NCI-H128 (cell line): ENCODE results near the gene CAPN14.
"Not testable (repeated sequence)": the region's sequence is repeated elsewhere in the genome, so short reads cannot be mapped to it uniquely, and the experiment has no call there.

Experiments
- DNase-seq: peaks from one replicate; lab custom pipeline; 2025; ENCODE audit not compliant: unreplicated experiment; lab: John Stamatoyannopoulos, UW

CAPN14 gene

DNA sequence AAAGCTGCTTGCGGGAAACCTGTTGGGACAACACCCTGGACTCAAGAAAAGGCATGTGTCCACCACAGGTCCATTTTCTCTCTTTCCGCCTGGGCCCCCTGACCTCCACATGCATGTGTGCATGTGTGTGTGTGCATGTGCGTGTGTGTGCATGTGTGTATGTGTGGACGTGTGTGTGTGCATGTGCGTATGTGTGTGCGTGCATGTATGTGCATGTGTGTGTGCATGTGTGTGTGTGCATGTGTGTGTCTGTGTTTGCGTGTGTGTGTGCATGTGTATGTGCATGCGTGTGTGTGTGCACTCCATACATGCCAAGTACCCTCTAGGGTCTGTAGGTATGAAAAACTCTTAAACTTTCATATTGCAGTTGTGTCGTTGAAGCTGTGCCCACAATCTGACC is 16.3 kb downstream of the CAPN14 start:
- DNase-seq = no peak

DNA sequence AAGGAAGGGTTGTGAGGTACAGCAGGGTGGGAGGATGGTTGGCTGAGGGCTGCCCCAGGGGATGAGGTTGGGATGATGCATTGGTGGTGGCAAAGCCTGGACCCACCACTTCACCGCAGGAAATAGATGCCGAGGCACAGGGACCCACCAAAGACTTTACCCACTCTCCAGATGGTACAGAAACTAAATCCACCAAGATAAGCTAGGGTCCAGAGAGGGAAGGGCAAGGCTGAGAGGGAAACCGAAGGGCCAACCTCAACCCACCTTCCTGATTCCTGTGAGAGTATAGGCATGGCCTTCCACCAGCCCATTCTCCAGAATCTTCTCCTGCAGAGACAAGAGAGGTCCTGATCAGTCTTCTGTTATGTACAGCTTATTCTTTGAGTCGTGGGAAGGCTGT is 18.1 kb downstream of the CAPN14 start:
- DNase-seq = no peak

DNA sequence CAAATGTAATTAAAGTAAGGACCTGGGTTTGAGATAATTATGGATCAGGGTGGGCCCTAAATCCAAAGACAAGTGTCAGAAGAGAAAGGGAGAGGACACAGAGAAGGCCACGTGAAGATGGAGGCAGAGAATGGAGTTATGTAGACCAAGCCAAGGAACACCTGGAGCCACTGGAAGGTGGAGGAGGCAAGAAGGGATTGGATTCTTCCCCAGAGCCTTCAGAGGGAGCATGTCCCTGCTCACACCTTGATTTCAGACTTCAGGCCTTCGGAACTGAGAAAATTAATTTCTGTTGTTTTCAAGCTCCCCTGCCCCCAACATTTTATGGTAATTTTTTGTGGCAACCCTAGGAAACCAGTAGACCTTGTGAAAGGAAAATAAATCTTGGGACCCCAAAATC is 19.6 kb downstream of the CAPN14 start:
- no peak for DNase-seq

DNA sequence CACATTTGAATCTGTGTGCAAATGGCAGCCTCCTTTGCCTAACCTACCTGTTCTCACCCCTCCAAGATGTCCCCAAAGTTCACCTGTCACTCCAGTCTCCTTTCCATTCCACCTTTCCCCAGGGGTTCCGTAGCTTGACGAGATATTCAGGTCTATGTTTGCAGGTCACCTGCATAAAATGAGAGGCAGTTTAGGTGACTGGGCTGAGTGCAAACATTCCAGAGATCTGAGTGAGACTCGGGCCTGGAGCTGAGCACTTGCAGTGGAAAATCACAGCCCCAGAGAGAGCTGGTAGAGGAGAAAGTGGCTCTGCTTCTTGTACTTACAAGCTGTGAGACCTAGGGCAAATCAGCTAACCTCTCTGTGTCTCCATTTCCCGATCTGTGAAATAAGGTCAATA is 20.1 kb downstream of the CAPN14 start:
- DNase-seq = no peak

DNA sequence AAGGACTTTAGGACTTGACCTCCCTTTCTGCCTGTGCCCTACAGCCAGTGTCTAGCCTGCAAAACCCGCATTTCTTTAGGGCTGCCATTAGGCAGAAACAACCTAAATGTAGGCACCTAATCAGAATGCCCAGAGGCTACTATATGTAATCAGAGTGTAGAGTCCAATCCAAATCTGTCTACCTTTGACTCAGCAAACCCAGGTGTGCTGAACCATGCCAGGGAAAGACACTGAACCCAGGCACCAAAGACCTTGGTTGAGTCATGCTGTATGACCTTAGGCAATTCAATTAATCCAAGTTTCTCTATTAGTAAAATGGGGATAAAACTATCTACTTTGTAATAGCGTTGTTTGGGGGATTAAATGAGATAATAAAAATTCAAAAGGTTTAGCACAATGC is 20.7 kb downstream of the CAPN14 start:
- no peak for DNase-seq

DNA sequence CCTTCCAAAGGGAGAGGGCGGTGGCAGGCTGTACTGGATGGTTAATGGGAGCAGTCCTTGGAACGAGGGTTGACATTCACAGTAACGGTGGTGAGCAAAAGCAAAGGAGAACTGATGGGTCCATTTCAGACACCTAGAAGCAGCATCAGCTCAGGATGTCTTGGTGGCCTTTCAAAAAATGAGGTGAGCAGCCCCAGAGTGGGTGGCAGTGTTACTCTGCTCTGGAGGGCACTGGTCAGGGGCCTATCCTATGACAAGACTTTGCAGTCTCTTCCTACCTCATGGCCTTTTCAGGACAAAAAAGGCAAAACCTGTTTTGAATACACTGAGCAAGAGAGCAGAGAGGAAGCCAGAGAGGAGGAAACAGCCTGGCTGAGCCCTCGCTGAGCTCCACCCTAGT is 23.5 kb downstream of the CAPN14 start:
- DNase-seq = no peak

DNA sequence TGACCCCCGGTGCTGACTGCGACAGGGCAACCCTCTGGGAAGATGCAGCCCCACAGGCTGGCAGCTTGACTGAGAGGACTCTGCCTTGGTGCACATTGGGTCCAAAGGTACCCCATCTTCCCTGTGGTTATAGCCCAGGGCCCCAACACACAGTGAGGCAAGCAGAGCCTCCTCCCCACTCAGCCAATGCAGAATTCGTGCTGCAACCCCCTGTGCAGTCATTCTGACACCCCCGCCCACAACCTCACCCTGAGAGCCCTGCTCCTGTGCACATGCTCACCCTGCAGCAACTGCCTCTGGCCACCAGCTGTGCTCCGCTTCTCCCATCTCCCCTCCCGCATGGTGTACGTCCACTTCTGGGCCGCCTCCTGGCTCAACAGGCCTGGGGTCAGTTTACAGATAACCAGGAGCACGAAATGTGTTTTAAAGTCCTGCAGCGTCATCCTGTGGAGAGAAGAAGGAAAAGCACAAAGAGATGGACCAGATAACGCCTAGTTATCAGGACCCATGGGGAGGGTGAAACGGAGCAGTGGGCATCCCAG is 24.4 kb downstream of the CAPN14 start:
- DNase-seq = no peak

DNA sequence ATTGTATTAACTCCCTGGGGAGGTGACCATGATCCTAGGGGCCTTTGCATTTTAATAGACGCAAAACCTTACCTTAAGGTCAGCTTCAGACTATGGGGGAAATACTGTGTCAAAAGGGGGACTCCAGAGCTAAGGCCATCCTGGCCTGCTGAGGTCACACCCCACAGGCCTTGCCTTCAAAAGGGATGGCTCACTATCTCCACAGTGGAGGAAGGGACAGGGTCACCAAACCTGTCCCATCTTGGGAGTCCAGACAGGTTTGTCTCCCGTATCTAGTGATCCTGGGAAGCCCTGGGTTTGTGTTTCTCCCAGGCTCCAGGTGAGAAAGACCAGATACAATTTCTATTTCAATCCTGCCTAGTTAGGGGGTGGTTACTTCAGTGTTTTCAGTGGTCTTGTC is 24.9 kb downstream of the CAPN14 start:
- DNase-seq = no peak

DNA sequence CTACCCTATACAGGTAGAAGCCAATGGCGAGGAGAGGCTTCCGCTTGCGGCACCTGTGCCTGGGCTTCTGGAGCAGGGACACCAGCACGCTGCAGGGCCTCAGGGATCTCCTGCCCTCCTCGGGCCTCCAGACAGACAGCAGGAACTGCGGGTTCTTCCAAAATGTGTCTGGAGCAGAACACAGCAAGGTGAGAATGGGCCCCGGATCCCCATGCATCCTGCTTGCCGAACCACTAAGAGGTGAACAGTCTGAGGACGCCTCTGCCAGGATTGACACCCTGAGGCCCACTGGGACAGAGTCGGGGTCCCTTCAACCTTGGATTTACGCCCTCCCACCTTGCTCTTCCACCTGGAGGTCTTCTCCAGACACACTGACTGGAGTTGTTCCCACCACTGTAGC is 25.4 kb downstream of the CAPN14 start:
- no peak for DNase-seq

DNA sequence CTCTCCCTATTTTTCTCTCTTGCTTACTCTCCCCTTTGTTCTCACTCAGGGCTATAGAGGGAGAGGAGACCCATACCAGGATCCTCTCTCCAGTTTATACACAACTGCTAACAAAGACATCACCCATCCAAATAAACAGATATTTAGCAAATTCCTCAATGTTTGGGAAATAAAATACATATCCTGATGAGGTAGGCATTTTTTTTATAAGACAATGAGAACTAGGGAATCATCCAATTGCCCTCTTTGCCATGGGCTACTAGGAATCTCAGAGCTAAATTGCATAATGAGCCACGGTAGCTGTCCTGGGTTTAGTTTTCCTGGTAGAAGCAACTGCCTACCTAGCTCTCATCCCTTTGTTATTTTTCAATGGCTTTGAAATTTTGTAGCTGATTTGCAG is 27.1 kb downstream of the CAPN14 start:
- no peak for DNase-seq

DNA sequence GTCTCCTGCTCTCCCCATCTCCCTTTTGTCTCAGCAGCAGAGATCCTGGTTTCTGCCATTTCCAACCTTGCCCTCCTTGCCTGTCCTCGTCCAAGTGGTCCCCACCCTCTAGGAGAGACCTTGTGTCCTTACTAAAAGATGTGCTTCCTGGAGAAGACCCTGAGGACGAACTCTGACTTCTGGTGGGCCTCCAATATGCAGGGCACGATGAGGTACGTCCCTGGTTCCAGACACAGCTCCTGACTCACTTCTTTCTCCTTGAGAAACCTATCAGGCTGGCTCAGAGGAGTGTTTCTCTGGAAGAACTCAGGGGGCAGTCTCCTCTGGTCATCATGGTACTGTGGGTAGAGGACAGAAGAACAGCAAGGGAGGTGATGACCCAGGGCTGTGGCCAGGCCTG is 28.2 kb downstream of the CAPN14 start:
- no peak for DNase-seq

DNA sequence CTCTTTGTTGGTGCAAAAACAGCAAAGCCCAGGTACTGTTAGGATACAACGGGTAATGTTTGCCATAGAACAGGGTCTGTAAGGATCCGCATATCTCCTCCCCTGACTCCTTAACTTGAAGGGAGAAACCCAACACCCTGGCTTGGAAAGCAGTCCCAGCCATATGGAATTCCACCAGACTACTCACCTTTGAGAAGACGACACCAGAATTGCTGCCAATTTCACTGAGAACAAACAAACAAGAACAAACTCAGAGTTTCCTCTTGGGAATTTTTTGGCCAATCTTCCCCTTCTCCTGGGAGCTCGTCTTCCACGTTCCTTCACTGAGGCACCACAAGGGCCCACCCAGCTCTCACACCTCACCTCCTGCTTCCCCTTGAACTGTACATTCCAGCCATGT is 29.2 kb downstream of the CAPN14 start:
- no peak for DNase-seq

DNA sequence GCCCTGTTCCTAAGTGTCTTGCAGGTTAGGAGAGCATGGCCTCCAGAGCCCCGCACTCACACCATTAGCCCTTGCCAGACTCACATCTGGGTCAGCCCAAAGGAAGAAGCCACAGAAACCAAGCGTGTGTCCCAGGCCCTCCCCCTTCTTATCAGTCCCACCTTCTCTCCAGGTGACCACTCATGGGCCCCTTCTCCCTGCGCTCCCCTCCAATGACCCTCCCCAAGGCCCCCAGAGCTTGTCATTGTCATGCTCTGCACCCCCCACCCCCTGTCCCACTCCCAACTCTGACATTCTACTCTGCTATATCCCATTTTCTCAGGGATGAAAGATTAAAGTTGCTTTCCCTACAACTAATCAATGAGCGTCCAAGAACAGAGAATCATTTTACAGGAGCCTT is 30.1 kb downstream of the CAPN14 start:
- DNase-seq = no peak

DNA sequence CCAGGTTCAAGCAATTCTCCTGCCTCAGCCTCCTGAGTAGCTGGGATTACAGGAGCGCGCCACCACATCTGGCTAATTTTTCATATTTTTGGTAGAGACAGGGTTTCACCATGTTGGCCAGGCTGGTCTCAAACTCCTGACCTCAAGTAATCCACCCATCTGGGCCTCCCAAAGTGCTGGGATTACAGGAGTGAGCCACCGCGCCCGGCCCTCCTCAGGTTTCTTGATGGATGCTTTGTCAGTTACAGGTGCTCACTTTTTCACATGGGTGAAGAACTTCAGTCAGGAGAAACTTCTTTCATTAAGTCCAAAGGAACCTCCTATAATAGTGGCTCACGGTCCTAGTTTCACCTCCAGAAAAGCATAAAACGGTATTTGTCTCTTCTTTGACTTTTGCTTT is 33.3 kb downstream of the CAPN14 start:
- not testable (repeated sequence) for DNase-seq

DNA sequence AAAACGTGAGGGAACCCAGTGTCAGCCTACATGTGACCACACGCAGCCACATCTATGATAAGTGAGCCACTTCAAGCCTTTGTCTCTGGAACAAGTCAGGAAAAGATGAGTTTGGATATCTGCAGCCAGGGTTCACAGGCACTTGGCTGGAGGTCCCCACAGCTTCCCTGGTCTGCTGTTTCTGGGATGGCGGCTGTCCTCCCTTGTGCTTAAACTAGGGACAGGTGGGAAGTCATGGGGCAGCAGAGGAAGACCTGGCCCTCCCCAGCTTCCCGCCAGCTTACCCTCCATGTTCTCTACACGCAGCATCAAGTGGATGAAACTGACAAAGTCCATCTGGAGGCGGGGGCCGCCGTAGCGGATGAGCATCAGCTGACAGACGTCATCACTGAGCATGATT is 40.6 kb downstream of the CAPN14 start:
- DNase-seq = no peak

DNA sequence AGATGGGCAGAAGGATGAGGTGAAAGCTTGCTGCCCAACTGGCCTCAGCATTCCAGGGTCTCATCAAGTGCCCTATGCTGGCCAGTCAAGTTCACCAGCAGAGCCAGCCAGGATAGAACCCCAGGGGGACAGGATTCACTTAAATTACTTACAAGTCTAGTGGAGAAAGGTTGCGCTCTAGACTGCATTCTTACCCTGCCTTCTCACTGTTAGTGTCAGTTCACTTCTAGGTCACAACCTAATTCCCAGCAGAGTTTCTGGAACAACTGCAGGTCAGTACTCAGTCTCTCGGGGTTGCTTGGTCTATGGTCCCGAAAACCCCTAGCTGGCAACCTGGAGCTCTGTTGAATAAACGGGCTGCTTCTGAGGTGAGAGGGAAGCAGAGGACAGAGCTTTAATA is 46.2 kb downstream of the CAPN14 start:
- DNase-seq = no peak

DNA sequence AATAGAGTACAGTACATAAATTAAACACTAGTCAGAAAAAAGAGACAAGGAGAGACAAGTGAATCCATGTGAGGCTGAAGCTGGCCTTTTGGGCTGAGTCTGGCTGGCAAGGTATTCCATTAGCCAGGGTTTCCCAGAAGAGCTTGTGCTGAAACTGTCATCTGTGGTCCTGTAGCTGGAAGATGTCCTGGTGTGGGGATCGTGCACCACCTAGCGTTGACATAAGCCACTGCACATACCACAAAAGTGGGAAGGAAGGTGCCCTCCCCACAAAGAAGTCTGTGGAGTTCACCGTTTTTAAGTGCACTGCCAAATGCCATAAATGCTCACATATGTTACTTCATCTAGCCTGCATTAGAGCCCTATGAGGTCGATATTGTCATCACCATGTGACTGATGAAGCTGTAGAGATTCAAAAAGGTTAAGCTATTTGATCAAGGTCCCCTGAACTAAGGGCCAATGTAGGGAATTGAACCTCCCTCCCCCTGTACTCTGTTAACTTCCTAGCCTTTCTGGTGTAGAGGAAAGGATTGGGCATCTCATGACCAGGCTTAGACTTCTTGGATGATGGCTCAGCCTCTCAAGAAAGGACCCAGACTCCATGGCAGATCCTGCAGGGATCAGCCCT is 47.1 kb downstream of the CAPN14 start:
- no peak for DNase-seq

DNA sequence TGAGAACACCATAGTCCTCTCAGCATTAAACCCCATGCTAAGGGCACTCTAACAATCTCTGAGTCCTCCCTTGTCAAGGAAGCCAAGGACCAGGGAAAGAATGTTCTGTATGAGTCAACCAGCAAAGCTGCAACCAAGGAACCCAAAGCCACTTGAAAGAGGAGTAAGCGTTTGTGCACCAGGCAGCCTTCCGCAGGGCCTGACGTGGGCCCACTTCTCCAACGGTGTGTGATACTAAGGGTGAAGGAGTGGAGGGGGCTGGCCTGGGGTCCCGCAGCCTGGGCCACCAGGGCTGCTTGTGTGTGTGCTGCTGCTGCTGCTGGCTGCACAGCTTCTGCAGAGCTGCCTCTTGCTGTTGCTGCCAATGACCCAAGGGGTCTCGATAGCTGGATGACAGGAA is 49.0 kb downstream of the CAPN14 start:
- no peak for DNase-seq

DNA sequence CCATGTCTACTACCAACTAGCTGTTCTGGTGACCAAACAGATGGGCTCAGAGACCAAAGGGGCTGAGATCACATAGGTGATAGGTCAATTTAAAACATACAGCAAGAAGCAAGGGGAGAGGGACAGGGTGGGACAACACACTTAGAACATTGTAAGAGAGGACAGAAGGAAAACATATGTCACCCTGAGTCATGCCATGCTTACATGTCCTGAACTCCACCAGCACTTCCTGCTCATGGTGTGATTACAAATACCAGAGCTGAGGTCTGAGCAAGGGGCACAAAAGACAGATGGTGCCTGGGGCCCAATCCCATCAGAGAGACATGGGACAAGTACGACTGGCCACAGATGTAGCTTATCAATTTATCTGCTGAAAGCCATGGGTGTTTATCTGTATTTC is 50.4 kb downstream of the CAPN14 start:
- DNase-seq = no peak

DNA sequence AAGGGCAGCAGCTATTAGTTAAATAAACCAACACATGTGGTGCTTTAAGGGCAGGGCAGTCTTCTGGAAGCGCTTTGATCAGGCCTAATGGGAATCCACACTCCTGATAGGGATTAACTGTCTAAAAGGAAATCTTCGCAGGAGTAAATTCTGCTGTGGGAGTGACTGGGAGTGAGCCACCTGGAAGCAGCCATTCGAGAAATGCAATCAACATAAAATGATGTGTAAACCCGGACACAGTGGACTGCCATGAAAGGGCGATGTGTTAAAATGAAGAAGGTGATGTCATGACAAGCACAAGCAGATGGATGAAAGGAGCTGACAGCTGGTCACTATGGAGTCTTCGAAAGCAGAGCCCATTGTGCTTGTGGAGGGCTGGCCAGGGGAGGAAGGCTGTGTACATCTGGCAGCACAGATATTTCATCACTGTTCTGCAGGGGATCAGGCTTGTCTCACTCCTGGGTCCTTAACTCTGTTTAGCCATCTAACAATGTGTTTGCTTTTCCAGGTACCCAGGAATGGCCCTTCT is 54.2 kb downstream of the CAPN14 start:
- no peak for DNase-seq

DNA sequence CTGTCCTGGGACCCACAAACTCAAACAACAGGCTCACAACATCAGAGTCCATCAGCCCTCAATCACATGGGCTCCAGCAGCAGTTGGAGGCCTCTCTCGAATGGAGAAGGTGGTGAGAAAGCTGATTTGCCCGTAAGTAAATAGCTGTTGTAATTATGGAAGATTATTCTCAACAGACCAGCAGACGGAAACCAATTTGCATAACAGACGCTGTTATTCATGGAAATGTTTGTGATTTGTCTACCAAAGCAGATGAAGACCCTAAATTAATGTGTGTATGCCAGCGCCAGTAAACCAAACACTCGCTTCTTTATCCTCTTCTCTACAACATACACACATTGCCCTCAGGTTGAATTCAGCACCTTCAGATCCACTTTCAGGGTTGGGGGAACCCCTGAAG is 55.7 kb downstream of the CAPN14 start:
- DNase-seq = no peak

DNA sequence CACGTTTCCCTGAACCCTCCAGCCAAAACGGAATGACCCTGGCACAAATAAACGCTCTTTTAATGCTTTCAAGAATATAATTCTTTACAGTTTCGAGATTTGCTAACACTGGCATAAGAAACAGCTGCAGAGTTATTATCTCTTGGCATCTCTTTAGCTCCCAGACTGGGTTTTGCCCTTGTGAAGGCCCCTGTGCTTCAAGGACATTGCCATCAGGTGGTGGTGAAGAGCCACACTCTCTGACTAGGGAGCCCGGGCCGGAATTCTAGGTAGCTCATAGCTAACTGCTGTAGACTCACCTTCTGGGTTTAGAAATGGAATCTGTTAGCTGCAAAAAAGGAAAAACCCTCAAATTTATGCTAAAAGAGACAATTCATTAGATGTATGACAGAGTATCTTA is 65.8 kb downstream of the CAPN14 start:
- no peak for DNase-seq

DNA sequence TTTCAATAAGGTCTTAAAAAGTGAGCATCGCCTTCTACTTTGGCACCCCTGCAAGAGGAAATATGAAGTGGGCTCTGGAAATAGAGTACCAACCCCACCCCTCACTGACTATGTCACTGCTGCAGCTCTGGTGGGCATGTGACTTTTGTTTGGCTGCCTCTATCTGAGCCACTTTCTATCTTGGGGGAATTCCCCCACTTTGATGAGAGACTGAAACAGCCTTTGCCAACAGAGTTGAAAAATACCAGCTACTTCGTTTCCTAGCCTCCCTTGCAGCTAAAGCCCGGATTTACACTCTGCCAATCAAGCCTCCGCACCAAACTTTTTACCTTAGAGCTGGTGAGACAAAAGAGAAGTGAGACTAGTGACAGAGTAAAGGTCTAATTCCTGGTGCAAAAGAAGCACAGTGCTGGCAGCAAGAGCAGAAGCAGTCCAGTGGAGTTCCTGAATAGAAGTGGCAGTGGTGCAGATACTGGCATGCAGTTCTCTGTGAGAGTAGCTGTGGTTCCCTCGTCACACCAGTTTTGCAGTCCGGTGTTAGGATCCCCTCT is 67.1 kb downstream of the CAPN14 start:
- DNase-seq = no peak
